Measurements from ENCODE around the gene RPS26. TPM values are rescaled to one million over a fixed set of nuclear protein-coding genes. Genes with fewer than 3 reads are reported as not detected.

Gene RPS26
- total RNA-seq, 2 experiments from 2014 or later, result 31.0 to 37.3 TPM

DNA sequence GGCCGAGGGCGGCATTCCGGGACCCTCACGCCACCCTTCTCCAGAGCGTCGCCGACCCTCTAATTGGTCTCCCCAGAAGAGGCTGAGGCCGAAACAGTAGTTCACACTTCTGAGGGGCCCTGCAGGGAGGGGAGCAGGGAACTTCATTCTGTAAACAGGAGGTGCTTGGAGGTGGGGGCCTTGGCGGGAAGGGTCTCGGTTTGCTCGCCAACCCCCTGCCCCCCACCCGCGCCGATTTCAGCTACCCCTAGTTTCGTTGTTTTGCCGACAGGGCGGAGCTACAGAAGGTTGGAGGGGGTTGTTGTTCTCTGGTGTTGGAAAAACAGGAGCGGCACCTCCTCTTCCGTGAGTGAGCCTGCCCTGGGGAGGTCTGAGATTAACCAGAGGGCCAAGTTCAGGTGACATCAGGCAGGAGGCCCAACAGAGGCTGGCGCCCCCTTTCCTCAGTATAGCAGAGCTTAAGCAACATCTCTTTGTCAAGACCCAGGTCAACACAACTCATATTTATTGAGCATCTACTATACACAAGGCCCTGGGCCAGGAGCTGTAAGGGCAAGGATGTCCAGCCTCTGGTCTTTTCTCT, 38.9 kb downstream of the RPS26 start:
- no peaks in the 10 kb centered on the region for H3K36me3 Mint-ChIP-seq (ENCODE audit: low read depth)
- H3K27ac Mint-ChIP-seq, result no peak overlapping the region
- DNase-seq, result no peak
- peaks cover 17% of the 10 kb centered on the region for H3K27me3 Mint-ChIP-seq (ENCODE audit: low read depth)
- peaks cover 12% of the 10 kb centered on the region for H3K4me1 Mint-ChIP-seq (ENCODE audit: low read depth)
- CTCF ChIA-PET, result interaction anchor here (1.0 to 1.3 kb wide), 3 partner anchors 16 to 85 kb away, joined by 3 to 4 read pairs (median 4); no protein-coding TSS in a partner anchor
- peak overlapping the region; percentile 76 for H3K4me3 Mint-ChIP-seq
- intact Hi-C loops (cut with micrococcal nuclease), result loop anchor here (5.0 kb wide), 1 partner anchor 33 kb away; no protein-coding TSS in a partner anchor
- no peaks in the 10 kb centered on the region for H3K9me3 Mint-ChIP-seq

DNA sequence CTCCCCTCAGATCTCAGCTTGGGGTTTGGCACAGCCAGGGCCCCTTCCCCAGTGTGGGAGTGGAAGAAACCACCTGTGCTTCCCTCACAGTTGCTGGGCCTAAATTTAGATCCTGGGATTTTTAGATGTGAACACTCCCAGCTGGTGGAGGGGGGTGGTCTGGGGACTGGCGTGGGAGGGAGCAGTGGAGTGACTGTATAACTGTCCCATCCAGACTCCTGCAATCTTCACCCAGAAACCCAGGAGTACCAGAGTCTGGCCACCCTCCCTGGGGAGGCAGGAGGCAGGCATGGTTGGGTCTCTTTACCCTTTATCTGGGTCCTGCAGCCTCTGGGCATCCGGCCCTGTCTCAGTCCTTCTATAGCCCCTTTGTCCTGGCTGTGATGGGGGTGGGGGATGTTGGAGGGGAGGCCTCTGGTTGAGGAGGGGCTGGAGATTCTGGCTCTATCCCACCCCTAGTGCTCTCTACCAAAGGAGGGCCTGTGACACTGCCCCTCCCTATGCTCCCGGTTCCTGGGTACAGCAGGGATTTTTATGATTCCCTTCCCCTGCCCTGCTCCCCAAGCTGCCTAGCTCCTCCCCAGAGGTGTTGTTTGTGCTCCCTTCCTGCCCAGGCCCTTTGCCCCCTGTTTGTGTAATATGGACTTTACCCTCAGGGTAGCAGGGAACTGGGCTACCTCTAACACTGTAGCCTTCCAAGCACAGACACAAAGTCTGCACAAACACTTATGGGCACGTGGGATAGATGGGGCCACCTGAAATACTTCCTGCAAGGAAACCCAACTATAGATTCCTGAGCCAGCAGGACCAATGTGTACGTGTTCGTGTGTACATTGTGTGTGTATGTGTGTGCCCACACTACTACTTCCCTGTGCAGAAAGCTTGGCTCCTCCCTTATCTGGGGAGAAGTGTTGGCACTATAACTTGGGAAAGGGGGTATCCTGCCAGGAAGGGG, 40.0 kb downstream of the RPS26 start:
- H3K27me3 Mint-ChIP-seq (ENCODE audit: low read depth), result peaks cover 17% of the 10 kb centered on the region
- no peak overlapping the region for H3K4me3 Mint-ChIP-seq
- H3K27ac Mint-ChIP-seq, result no peak overlapping the region
- peaks cover 12% of the 10 kb centered on the region for H3K4me1 Mint-ChIP-seq (ENCODE audit: low read depth)
- DNase-seq, result no peak
- CTCF ChIA-PET, result interaction anchor here (0.6 to 1.3 kb wide), 3 partner anchors 34 to 292 kb away, joined by 3 to 4 read pairs (median 4); no protein-coding TSS in a partner anchor
- intact Hi-C loops (cut with micrococcal nuclease), result loop anchor here (5.0 kb wide), 1 partner anchor 34 kb away; no protein-coding TSS in a partner anchor
- H3K36me3 Mint-ChIP-seq (ENCODE audit: low read depth), result no peaks in the 10 kb centered on the region
- no peaks in the 10 kb centered on the region for H3K9me3 Mint-ChIP-seq

DNA sequence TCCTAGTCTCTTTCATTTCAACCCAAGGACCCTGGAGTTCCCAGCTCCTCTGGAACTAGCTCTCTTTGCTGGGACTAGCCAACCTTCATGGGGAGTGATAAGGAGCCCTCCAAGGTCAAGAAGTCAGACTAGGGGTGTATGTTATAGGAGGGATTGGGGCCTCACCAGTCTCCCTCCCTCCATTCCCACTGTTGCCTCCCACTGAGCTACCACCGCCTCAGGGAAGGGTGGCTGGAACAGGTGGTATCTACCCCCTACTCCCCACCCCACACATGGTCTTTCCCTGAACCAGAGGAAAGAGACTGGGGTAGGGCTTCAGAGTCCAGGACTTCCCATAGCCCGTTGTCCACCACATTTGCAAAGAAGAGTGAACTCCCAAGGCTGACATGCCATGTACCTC, 40.7 kb downstream of the RPS26 start:
- peaks cover 17% of the 10 kb centered on the region for H3K27me3 Mint-ChIP-seq (ENCODE audit: low read depth)
- H3K27ac Mint-ChIP-seq, result no peak overlapping the region
- no peaks in the 10 kb centered on the region for H3K36me3 Mint-ChIP-seq (ENCODE audit: low read depth)
- H3K9me3 Mint-ChIP-seq, result no peaks in the 10 kb centered on the region
- DNase-seq, result no peak
- H3K4me3 Mint-ChIP-seq, result no peak overlapping the region
- H3K4me1 Mint-ChIP-seq (ENCODE audit: low read depth), result peaks cover 12% of the 10 kb centered on the region
- CTCF ChIA-PET, result interaction anchor here (0.6 to 1.2 kb wide), 2 partner anchors 15 to 279 kb away, joined by 3 to 4 read pairs; no protein-coding TSS in a partner anchor
- intact Hi-C loops (cut with micrococcal nuclease), result loop anchor here (5.0 kb wide), 1 partner anchor 35 kb away; no protein-coding TSS in a partner anchor

DNA sequence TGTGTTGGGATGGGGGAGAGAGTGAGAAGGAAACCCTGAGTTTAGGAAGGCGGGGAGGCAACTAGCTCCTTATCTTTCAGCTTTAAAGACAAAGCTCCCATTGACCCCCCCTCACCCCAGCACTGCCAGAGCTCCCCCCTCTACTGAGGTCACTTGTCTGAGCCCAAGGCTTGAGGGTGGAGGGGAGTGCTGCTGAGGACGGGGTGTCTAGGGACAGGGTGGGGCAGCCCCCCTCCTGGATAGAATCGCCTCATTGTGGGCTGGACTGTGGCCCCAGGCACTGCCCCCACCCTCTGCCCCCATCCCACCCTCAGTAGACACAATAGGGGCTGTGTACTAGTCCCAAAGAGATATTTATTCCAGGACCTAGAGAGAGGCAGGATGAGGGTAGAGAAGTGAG, 41.2 kb downstream of the RPS26 start:
- CTCF ChIA-PET, result interaction anchor here (0.6 to 1.4 kb wide), 3 partner anchors 14 to 279 kb away, joined by 3 to 4 read pairs (median 4); no protein-coding TSS in a partner anchor
- Mint-ChIP-seq H3K36me3 (ENCODE audit: low read depth) (no peaks in the 10 kb centered on the region), H3K4me3 (no peak overlapping the region), H3K27ac (no peak overlapping the region), H3K9me3 (no peaks in the 10 kb centered on the region), H3K4me1 (ENCODE audit: low read depth) (peaks cover 12% of the 10 kb centered on the region), H3K27me3 (ENCODE audit: low read depth) (peaks cover 17% of the 10 kb centered on the region)
- intact Hi-C loops (cut with micrococcal nuclease), result loop anchor here (5.0 kb wide), 1 partner anchor 36 kb away; no protein-coding TSS in a partner anchor
- DNase-seq, result no peak

DNA sequence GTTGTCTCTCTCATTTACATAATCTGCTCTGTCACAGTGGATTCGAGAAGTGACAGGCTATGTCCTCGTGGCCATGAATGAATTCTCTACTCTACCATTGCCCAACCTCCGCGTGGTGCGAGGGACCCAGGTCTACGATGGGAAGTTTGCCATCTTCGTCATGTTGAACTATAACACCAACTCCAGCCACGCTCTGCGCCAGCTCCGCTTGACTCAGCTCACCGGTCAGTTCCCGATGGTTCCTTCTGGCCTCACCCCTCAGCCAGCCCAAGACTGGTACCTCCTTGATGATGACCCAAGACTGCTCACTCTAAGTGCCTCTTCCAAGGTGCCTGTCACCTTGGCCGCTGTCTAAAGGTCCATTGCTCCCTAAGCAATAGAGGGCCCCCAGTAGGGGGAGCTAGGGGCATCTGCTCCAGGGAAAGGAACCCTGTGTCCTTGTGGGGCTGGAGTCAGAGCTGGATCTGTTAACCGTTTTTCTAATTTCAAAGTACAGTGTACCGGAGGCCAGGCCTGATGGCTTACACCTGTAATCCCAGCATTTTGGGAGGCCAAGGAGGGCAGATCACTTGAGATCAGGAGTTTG, 43.3 kb downstream of the RPS26 start:
- Mint-ChIP-seq H3K36me3 (ENCODE audit: low read depth) (no peaks in the 10 kb centered on the region), H3K4me1 (ENCODE audit: low read depth) (peaks cover 8% of the 10 kb centered on the region), H3K4me3 (no peak overlapping the region), H3K27me3 (ENCODE audit: low read depth) (peaks cover 13% of the 10 kb centered on the region), H3K27ac (no peak overlapping the region), H3K9me3 (no peaks in the 10 kb centered on the region)
- intact Hi-C loops (cut with micrococcal nuclease), result loop anchor here (1.0 to 5.0 kb wide), 3 partner anchors 19 to 38 kb away; partner anchors contain the start of genes PA2G4 and RPL41
- CTCF ChIA-PET, result interaction anchor here (0.5 to 3.2 kb wide), 13 partner anchors 11 to 340 kb away, joined by 3 to 22 read pairs (median 3); partner anchors contain the start of gene PA2G4
- DNase-seq, result peak; percentile 55

DNA sequence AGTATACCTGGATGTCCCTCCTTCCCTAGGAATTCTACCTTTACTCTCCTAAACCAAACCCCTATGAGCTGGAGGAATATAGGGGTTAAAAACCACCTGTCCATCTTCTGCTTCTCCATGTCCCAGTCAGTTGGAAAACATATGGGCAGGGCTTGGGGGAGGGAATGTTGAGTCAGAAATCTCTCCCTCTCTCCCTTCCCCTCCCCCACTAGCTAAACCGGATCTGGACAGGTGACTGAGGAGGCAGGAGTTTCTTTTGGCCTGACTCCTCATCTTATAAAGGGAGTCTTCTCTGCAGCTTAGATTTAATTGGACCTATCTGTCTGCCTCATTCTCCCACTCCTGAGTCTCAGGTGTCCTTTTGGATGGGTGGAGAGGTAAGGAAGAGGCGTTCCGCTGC, 44.4 kb downstream of the RPS26 start:
- intact Hi-C loops (cut with micrococcal nuclease), result no loop called here
- CTCF ChIA-PET, result interaction anchor here (0.6 to 3.2 kb wide), 6 partner anchors 11 to 248 kb away, joined by 3 to 22 read pairs (median 4); partner anchors contain the start of genes PA2G4 and PAN2
- Mint-ChIP-seq H3K27ac (no peak overlapping the region), H3K27me3 (ENCODE audit: low read depth) (peaks cover 8% of the 10 kb centered on the region), H3K9me3 (no peaks in the 10 kb centered on the region), H3K4me1 (ENCODE audit: low read depth) (peaks cover under 1% of the 10 kb centered on the region), H3K36me3 (ENCODE audit: low read depth) (no peaks in the 10 kb centered on the region), H3K4me3 (no peak overlapping the region)
- no peak for DNase-seq

DNA sequence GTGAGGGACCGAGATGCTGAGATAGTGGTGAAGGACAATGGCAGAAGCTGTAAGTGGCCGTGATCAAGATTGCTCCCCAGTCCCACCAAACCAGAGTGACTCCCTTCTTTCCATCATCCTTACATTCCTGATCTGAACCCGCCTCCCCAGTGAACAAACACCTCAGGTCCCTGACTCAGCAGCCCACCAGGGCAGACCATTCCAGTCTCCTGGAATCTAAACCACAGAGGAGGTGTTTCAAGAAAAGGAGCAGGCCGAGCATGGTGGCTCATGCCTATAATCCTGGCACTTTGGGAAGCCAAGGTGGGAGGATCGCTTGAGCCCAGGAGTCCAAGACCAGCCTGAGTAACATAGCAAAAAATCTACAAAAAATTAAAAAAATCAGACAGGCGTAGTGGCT, 44.9 kb downstream of the RPS26 start:
- H3K27me3 Mint-ChIP-seq (ENCODE audit: low read depth), result peaks cover 4% of the 10 kb centered on the region
- CTCF ChIA-PET, result interaction anchor here (0.8 to 3.2 kb wide), 3 partner anchors 10 to 40 kb away, joined by 3 to 22 read pairs (median 3); partner anchors contain the start of gene PA2G4
- H3K4me3 Mint-ChIP-seq, result no peak overlapping the region
- no peaks in the 10 kb centered on the region for H3K4me1 Mint-ChIP-seq (ENCODE audit: low read depth)
- no peak for DNase-seq
- H3K9me3 Mint-ChIP-seq, result no peaks in the 10 kb centered on the region
- no peaks in the 10 kb centered on the region for H3K36me3 Mint-ChIP-seq (ENCODE audit: low read depth)
- intact Hi-C loops (cut with micrococcal nuclease), result no loop called here
- no peak overlapping the region for H3K27ac Mint-ChIP-seq

DNA sequence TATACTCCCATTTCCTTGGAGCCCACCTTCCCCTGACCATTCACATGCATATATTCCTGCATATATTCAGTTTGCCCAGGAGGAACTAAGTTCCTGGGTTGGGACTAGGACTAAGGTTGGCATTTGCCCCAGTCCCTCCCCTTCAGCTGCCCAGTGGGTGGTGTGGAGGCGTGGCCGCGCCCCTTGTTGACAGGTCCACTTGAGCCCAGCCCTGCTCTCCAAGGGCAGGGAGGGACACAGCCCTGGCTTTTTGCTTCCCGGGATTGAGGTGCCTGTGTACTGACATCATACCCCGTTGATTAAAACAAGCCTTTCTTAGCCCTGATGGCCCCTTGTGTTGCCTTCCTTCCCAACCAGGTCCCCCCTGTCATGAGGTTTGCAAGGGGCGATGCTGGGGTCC, 45.5 kb downstream of the RPS26 start:
- H3K27me3 Mint-ChIP-seq (ENCODE audit: low read depth), result no peaks in the 10 kb centered on the region
- no peak overlapping the region for H3K4me3 Mint-ChIP-seq
- DNase-seq, result no peak
- intact Hi-C loops (cut with micrococcal nuclease), result no loop called here
- CTCF ChIA-PET, result interaction anchor here (3.2 kb wide), 1 partner anchor 16 kb away, joined by 22 read pairs; the partner anchor contains the start of gene PA2G4
- H3K27ac Mint-ChIP-seq, result no peak overlapping the region
- no peaks in the 10 kb centered on the region for H3K36me3 Mint-ChIP-seq (ENCODE audit: low read depth)
- no peaks in the 10 kb centered on the region for H3K4me1 Mint-ChIP-seq (ENCODE audit: low read depth)
- H3K9me3 Mint-ChIP-seq, result no peaks in the 10 kb centered on the region

Other genes with a start within 250 kb of the RPS26 start
- 100 to 1,000 TPM; 100 to 101 TPM for gene SARNP, start 224.2 kb upstream of the RPS26 start, total RNA-seq
- 10 to 100 TPM; 23.8 to 26.4 TPM for gene ORMDL2, start 223.9 kb upstream of the RPS26 start, total RNA-seq
- 10 to 100 TPM; 19.7 to 21.9 TPM for gene DNAJC14, start 212.3 kb upstream of the RPS26 start, total RNA-seq
- gene MMP19, start 199.0 kb upstream of the RPS26 start, total RNA-seq, result under 1 TPM in 1 of 2 experiments, not detected in 1; 0.10 TPM
- gene PYM1, start 114.0 kb upstream of the RPS26 start, total RNA-seq, result 10 to 100 TPM; 18.8 to 19.3 TPM
- gene DGKA, start 110.8 kb upstream of the RPS26 start, total RNA-seq, result 100 to 1,000 TPM; 285 to 331 TPM
- gene PMEL, start 75.9 kb upstream of the RPS26 start, total RNA-seq, result 1 to 10 TPM; 1.2 to 1.5 TPM
- gene CDK2, start 75.1 kb upstream of the RPS26 start, total RNA-seq, result 100 to 1,000 TPM; 121 to 126 TPM
- gene RAB5B, start 67.8 kb upstream of the RPS26 start, total RNA-seq, result 10 to 100 TPM; 33.2 to 35.7 TPM
- gene SUOX, start 44.6 kb upstream of the RPS26 start, total RNA-seq, result 1 to 10 TPM; 1.7 to 2.2 TPM
- 1 to 10 TPM; 7.5 to 8.2 TPM for gene IKZF4, start 20.9 kb upstream of the RPS26 start, total RNA-seq
- 1 to 10 TPM; 1.0 to 1.9 TPM for gene ERBB3, start 38.2 kb downstream of the RPS26 start, total RNA-seq
- 100 to 1,000 TPM; 398 to 411 TPM for gene PA2G4, start 62.6 kb downstream of the RPS26 start, total RNA-seq
- 1,000 to 10,000 TPM; 5,971 to 6,299 TPM for gene RPL41, start 74.7 kb downstream of the RPS26 start, total RNA-seq
- gene ZC3H10, start 76.3 kb downstream of the RPS26 start, total RNA-seq, result 1 to 10 TPM; 6.4 to 6.6 TPM
- gene ESYT1, start 86.3 kb downstream of the RPS26 start, total RNA-seq, result 10 to 100 TPM; 87.4 to 88.9 TPM
- 10 to 100 TPM; 49.2 to 57.5 TPM for gene MYL6B, start 110.7 kb downstream of the RPS26 start, total RNA-seq
- 100 to 1,000 TPM; 841 to 868 TPM for gene MYL6, start 116.4 kb downstream of the RPS26 start, total RNA-seq
- 10 to 100 TPM; 75.8 to 79.0 TPM for gene SMARCC2, start 147.6 kb downstream of the RPS26 start, total RNA-seq
- gene RNF41, start 180.0 kb downstream of the RPS26 start, total RNA-seq, result 10 to 100 TPM; 26.0 TPM
- 10 to 100 TPM; 57.4 to 59.0 TPM for gene NABP2, start 182.4 kb downstream of the RPS26 start, total RNA-seq
- 1 to 10 TPM in 1 of 2 experiments, under 1 TPM in 1; 0.98 to 1.8 TPM for gene SLC39A5, start 188.1 kb downstream of the RPS26 start, total RNA-seq
- 10 to 100 TPM; 23.6 to 25.6 TPM for gene ANKRD52, start 216.5 kb downstream of the RPS26 start, total RNA-seq
- gene COQ10A, start 225.0 kb downstream of the RPS26 start, total RNA-seq, result 1 to 10 TPM; 3.5 to 6.1 TPM